ENCODE data around the gene AURKAIP1. TPM values are rescaled to one million over a fixed set of nuclear protein-coding genes. Genes with fewer than 3 reads are reported as not detected.

The AURKAIP1 gene
- polyA plus RNA-seq, 2 of the 4 experiments (the other 2 are of a cell fraction): 62.0 to 102 TPM

GRCh38 chr1:1345860-1346500 is 29.0 kb downstream of the AURKAIP1 start:
- no peak for TF ChIP-seq PBX3 (IDR thresholded peaks at IDR 0.05)
- peak overlapping the region; percentile 97 for H3K4me2 ChIP-seq
- ChIA-PET POLR2A (no interaction called here), CTCF (interaction anchor here (1.4 to 7.2 kb wide), 7 partner anchors 11 to 39 kb away, joined by 3 to 73 read pairs (median 8); partner anchors contain the start of gene TAS1R3)
- H3K27ac ChIP-seq: peak overlapping the region; percentile 99 to 100
- 33% methylated on average over 2 of the region's 12 CpGs for WGBS (ENCODE audit: missing lambda C conversion rate)
- no peaks in the 10 kb centered on the region for H3K9me3 ChIP-seq
- ATAC-seq (no peak), FAIRE-seq (no peak), DNase-seq (ENCODE audit: low read depth in 1 of 2, low spot score in 1 of 2) (no peak)
- H3K4me3 ChIP-seq: peak overlapping the region; percentile 87; the same call in 1 of the 3 replicates
- peaks cover 45% of the 10 kb centered on the region for H3K4me1 ChIP-seq

GRCh38 chr1:1345384-1345783 is 29.6 kb downstream of the AURKAIP1 start:
- FAIRE-seq: no peak
- POLR2A ChIA-PET: interaction anchor here (1.0 kb wide), 1 partner anchor 9 kb away, joined by 3 read pairs; no protein-coding TSS in a partner anchor
- peaks cover 45% of the 10 kb centered on the region for H3K4me1 ChIP-seq
- H3K27ac ChIP-seq: peak overlapping the region; percentile 99 to 100
- peak overlapping the region; percentile 28 for H3K4me3 ChIP-seq
- DNase-seq (ENCODE audit: low read depth in 1 of 2, low spot score in 1 of 2): no peak
- no peak for TF ChIP-seq MYC (IDR thresholded peaks at IDR 0.05; ENCODE audit: borderline replicate concordance, low read length)
- no peak for TF ChIP-seq ESRRA (IDR thresholded peaks at IDR 0.05; ENCODE audit: borderline replicate concordance, low read length)
- TF ChIP-seq, protein P1, sequence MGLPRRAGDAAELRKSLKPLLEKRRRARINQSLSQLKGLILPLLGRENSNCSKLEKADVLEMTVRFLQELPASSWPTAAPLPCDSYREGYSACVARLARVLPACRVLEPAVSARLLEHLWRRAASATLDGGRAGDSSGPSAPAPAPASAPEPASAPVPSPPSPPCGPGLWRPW (IDR thresholded peaks at IDR 0.05): no peak
- no peak for TF ChIP-seq MAFK (IDR thresholded peaks at IDR 0.05; ENCODE audit: partially characterized antibody)
- TF ChIP-seq, protein P2, sequence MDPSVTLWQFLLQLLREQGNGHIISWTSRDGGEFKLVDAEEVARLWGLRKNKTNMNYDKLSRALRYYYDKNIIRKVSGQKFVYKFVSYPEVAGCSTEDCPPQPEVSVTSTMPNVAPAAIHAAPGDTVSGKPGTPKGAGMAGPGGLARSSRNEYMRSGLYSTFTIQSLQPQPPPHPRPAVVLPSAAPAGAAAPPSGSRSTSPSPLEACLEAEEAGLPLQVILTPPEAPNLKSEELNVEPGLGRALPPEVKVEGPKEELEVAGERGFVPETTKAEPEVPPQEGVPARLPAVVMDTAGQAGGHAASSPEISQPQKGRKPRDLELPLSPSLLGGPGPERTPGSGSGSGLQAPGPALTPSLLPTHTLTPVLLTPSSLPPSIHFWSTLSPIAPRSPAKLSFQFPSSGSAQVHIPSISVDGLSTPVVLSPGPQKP (IDR thresholded peaks at IDR 0.05; ENCODE audit: low read depth, low read length): no peak
- no peak for TF ChIP-seq ZFP36 (IDR thresholded peaks at IDR 0.05; ENCODE audit: borderline replicate concordance, partially characterized antibody)
- no peak for TF ChIP-seq FOSL2 (IDR thresholded peaks at IDR 0.05)
- no peak for TF ChIP-seq FOSL2 (CRISPR knock-in tag; IDR thresholded peaks at IDR 0.05)
- TF ChIP-seq EHMT2 (IDR thresholded peaks at IDR 0.05; ENCODE audit: low read depth): no peak
- TF ChIP-seq E2F6 (IDR thresholded peaks at IDR 0.05; ENCODE audit: borderline replicate concordance, low read depth): no peak
- no peak for TF ChIP-seq POLR2AphosphoS2 (conservative IDR thresholded peaks at IDR 0.05; ENCODE audit: low read length)
- no peak for TF ChIP-seq ZNF302 (CRISPR knock-in tag; IDR thresholded peaks at IDR 0.05)
- no peak for TF ChIP-seq EHF (CRISPR knock-in tag; IDR thresholded peaks at IDR 0.05)
- ATAC-seq: peak; percentile 8 to 31; a peak in 5 of 6 replicates
- peak overlapping the region; percentile 97 for H3K4me2 ChIP-seq
- WGBS (ENCODE audit: missing lambda C conversion rate): 0% methylated on average over 1 of the region's 16 CpGs
- CTCF ChIA-PET: interaction anchor here (0.6 to 7.2 kb wide), 10 partner anchors 10 to 69 kb away, joined by 3 to 73 read pairs (median 6); partner anchors contain the start of gene TAS1R3
- H3K9me3 ChIP-seq: no peaks in the 10 kb centered on the region

- H3K27ac ChIP-seq: peak overlapping the region; percentile 99 to 100
- ChIA-PET POLR2A (interaction anchor here (1.0 kb wide), 1 partner anchor 8 kb away, joined by 3 read pairs; no protein-coding TSS in a partner anchor), CTCF (interaction anchor here (0.6 to 7.2 kb wide), 10 partner anchors 8 to 70 kb away, joined by 3 to 73 read pairs (median 6); partner anchors contain the start of gene TAS1R3)
- ATAC-seq: peak; percentile 74 to 82
- peak; percentile 87 for TF ChIP-seq FOSL2 (IDR thresholded peaks at IDR 0.05)
- TF ChIP-seq FOSL2 (CRISPR knock-in tag; IDR thresholded peaks at IDR 0.05): peak; percentile 99
- TF ChIP-seq GATA3 (IDR thresholded peaks at IDR 0.05; ENCODE audit: borderline replicate concordance): peak; percentile 37; the same call in 1 of the 2 replicates
- 0 out of 3 replicates have a peak, but pooled peaks have one; percentile 9 for TF ChIP-seq SMC3 (IDR thresholded peaks at IDR 0.05)
- 0 out of 5 replicates have a peak, but pooled peaks of 1 of the 2 experiments have one; percentile 17 for TF ChIP-seq RAD21 (conservative IDR thresholded peaks at IDR 0.05 in 1 of 2, IDR thresholded peaks at IDR 0.05 in 1 of 2)
- TF ChIP-seq EHMT2 (IDR thresholded peaks at IDR 0.05; ENCODE audit: low read depth): no peak
- TF ChIP-seq, protein P3, sequence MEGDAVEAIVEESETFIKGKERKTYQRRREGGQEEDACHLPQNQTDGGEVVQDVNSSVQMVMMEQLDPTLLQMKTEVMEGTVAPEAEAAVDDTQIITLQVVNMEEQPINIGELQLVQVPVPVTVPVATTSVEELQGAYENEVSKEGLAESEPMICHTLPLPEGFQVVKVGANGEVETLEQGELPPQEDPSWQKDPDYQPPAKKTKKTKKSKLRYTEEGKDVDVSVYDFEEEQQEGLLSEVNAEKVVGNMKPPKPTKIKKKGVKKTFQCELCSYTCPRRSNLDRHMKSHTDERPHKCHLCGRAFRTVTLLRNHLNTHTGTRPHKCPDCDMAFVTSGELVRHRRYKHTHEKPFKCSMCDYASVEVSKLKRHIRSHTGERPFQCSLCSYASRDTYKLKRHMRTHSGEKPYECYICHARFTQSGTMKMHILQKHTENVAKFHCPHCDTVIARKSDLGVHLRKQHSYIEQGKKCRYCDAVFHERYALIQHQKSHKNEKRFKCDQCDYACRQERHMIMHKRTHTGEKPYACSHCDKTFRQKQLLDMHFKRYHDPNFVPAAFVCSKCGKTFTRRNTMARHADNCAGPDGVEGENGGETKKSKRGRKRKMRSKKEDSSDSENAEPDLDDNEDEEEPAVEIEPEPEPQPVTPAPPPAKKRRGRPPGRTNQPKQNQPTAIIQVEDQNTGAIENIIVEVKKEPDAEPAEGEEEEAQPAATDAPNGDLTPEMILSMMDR (IDR thresholded peaks at IDR 0.05): peak; percentile 43
- TF ChIP-seq RCOR1 (IDR thresholded peaks at IDR 0.05; ENCODE audit: low read depth, low read length): no peak
- no peak for TF ChIP-seq E2F6 (IDR thresholded peaks at IDR 0.05; ENCODE audit: borderline replicate concordance, low read depth)
- TF ChIP-seq, protein P1 (IDR thresholded peaks at IDR 0.05): no peak
- peak; percentile 77 for TF ChIP-seq JUNB (IDR thresholded peaks at IDR 0.05)
- peak; percentile 59; the same call in 1 of the 2 replicates for TF ChIP-seq MAX (IDR thresholded peaks at IDR 0.05)
- TF ChIP-seq JUN (IDR thresholded peaks at IDR 0.05): peak; percentile 42 to 58; a peak in 2 of 5 replicates
- H3K9me3 ChIP-seq: no peaks in the 10 kb centered on the region
- peaks cover 45% of the 10 kb centered on the region for H3K4me1 ChIP-seq
- FAIRE-seq: no peak
- peak; percentile 83 to 84 for DNase-seq (ENCODE audit: low read depth in 1 of 2, low spot score in 1 of 2)
- no CpG with 5 or more reads among the region's 15 CpGs for WGBS (ENCODE audit: missing lambda C conversion rate)
- H3K4me3 ChIP-seq: peak overlapping the region; percentile 28
- H3K4me2 ChIP-seq: peak overlapping the region; percentile 97
Observed at GRCh38 chr1:1344655-1345361, 30.2 kb downstream of the AURKAIP1 start.
